MM.1S (cell line): ENCODE results near the gene ITPA.

Experiments used
- DNase-seq: peaks from one replicate; pipeline ENCODE4 v3.0.0-alpha.2; 2015
- H2AFZ ChIP-seq: fragments of 300-600 bp; sonication (generic); 2 replicates; pipeline ENCODE4 v1.6.0; 2016; ENCODE audit warnings: antibody characterized with exemption, low read length
- H3F3A ChIP-seq: fragments of 300-600 bp; sonication (generic); 2 replicates; pipeline ENCODE4 v1.6.1; 2016; ENCODE audit warnings: mild to moderate bottlenecking, antibody characterized with exemption, low read length, moderate library complexity, mixed read lengths; ENCODE audit not compliant: insufficient read depth
- H3K27ac ChIP-seq: fragments of 300-600 bp; sonication (generic); 2 replicates; pipeline ENCODE4 v1.5.1; 2016; ENCODE audit warnings: mild to moderate bottlenecking, low read length
- H3K27me3 ChIP-seq: fragments of 300-600 bp; sonication (generic); replicated peaks from 2 replicates; pipeline ENCODE4 v1.6.0; 2016; ENCODE audit warnings: low read length; ENCODE audit not compliant: insufficient read depth
- H3K36me3 ChIP-seq: fragments of 300-600 bp; sonication (generic); replicated peaks from 2 replicates; pipeline ENCODE4 v1.6.1; 2016; ENCODE audit warnings: mild to moderate bottlenecking, low read length, mixed read lengths; ENCODE audit not compliant: insufficient read depth
- H3K4me1 ChIP-seq: fragments of 300-600 bp; sonication (generic); 2 replicates; pipeline ENCODE4 v1.6.1; 2016; ENCODE audit warnings: low read length, mixed read lengths
- H3K4me2 ChIP-seq: fragments of 300-600 bp; sonication (generic); 2 replicates; pipeline ENCODE4 v1.6.0; 2016; ENCODE audit warnings: low read depth, low read length
- H3K4me3 ChIP-seq: fragments of 300-600 bp; sonication (generic); 2 replicates; pipeline ENCODE4 v1.5.1; 2016; ENCODE audit warnings: low read length, mixed read lengths
- H3K79me2 ChIP-seq: fragments of 300-600 bp; sonication (generic); 2 replicates; pipeline ENCODE4 v1.6.1; 2016; ENCODE audit warnings: mixed run types, low read length, mixed read lengths
- H3K9ac ChIP-seq: fragments of 300-600 bp; sonication (generic); 2 replicates; pipeline ENCODE4 v1.6.1; 2016; ENCODE audit warnings: low read length, mixed read lengths
- H3K9me2 ChIP-seq: fragments of 300-600 bp; sonication (generic); replicated peaks from 2 replicates; pipeline ENCODE4 v1.6.1; 2016; ENCODE audit warnings: mild to moderate bottlenecking, low read length, mixed read lengths; ENCODE audit not compliant: insufficient read depth
- H3K9me3 ChIP-seq: fragments of 300-600 bp; sonication (generic); replicated peaks from 2 replicates; pipeline ENCODE4 v1.6.1; 2016; ENCODE audit warnings: mild to moderate bottlenecking, low read length, mixed read lengths; ENCODE audit not compliant: insufficient read depth
- H4K20me1 ChIP-seq: fragments of 300-600 bp; sonication (generic); 2 replicates; pipeline ENCODE4 v1.6.1; 2016; ENCODE audit warnings: mild to moderate bottlenecking, low read length, moderate library complexity, mixed read lengths; ENCODE audit not compliant: insufficient read depth
- CTCF ChIP-seq: fragments of 300-600 bp; sonication (generic); IDR thresholded peaks from 2 replicates; pipeline ENCODE4 v1.5.1; 2016; ENCODE audit warnings: antibody characterized with exemption, low read length, mixed read lengths
- EZH2 ChIP-seq: fragments of 300-600 bp; sonication (generic); optimal IDR thresholded peaks from 2 replicates; pipeline ENCODE3; 2017; ENCODE audit warnings: low read depth, mild to moderate bottlenecking, antibody characterized with exemption, low read length, mixed read lengths
- EZH2phosphoT487 ChIP-seq: fragments of 300-600 bp; sonication (generic); IDR thresholded peaks from 2 replicates; pipeline ENCODE4 v1.6.1; 2018; ENCODE audit warnings: antibody characterized with exemption, low read length

The ITPA gene

GRCh38 chr20:3164763-3165410 is 44.4 kb upstream of the ITPA start:
- TF ChIP-seq EZH2 (no peak), CTCF (no peak), EZH2phosphoT487 (no peak)
- peaks cover 27% of the 10 kb centered on the region for H3K27me3 ChIP-seq
- no peak overlapping the region for H3K27ac ChIP-seq
- H3K9me3 ChIP-seq = no peaks in the 10 kb centered on the region
- H3K9ac ChIP-seq = no peak overlapping the region
- no peaks in the 10 kb centered on the region for H3K36me3 ChIP-seq
- H4K20me1 ChIP-seq = no peaks in the 10 kb centered on the region
- H3K9me2 ChIP-seq = no peaks in the 10 kb centered on the region
- H3K4me2 ChIP-seq = no peak overlapping the region
- no peak for DNase-seq
- H2AFZ ChIP-seq = no peak overlapping the region
- H3K4me3 ChIP-seq = no peak overlapping the region
- H3K4me1 ChIP-seq = no peaks in the 10 kb centered on the region
- peaks cover under 1% of the 10 kb centered on the region; the same call in 1 of the 2 replicates for H3K79me2 ChIP-seq
- H3F3A ChIP-seq = 0 out of 2 replicates have a peak, but pooled peaks cover 5% of the 10 kb centered on the region

DNA sequence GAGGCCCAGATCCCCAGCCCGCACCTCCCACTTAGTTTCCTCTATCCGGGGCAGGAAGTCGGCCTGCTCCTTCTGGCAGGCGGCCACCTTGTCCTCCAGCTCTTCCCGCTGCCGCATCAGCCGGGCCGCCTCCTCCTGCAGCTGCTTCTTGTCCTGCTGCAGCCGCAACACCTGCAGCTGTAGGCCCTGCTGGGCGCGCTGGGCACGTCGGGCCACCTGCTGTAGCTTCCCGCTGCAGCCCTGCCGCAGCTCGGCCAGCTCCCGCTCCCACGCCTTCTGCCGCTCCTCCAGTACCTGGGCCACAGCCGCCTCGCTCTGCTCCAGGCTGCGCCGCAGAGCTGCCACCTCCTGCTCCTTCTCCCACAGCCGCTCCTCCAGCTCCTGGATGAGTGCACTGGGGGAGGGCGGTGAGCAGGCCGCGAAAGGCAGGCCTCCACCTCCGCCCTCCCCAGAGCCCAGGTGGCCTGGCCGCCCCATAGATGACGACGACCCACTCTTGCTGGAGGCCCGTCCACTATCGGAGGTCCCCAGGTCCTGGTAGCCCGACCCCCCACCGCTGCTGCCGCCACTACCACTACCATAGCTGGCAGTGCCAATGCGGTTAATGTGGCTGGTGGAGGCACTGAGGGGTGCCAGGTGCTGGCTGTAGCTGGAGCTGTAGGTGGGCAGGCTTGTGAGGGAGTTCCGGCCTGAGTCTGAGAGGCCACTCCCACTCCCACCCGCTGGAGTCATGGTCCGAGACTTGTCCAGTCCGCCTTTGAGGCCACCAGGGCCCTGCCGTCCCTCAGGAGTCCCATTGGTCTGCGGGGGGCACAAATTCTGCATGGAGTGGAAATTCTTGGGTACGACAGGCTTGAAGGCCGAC is 43.6 kb upstream of the ITPA start:
- no peaks in the 10 kb centered on the region for H3F3A ChIP-seq
- no peaks in the 10 kb centered on the region for H3K36me3 ChIP-seq
- H3K9ac ChIP-seq = no peak overlapping the region
- H3K27me3 ChIP-seq = peaks cover 30% of the 10 kb centered on the region
- H2AFZ ChIP-seq = no peak overlapping the region
- no peaks in the 10 kb centered on the region for H3K4me1 ChIP-seq
- H3K9me2 ChIP-seq = no peaks in the 10 kb centered on the region
- H3K79me2 ChIP-seq = no peaks in the 10 kb centered on the region
- TF ChIP-seq CTCF (no peak), EZH2 (no peak), EZH2phosphoT487 (no peak)
- H3K4me3 ChIP-seq = no peak overlapping the region
- DNase-seq = no peak
- no peak overlapping the region for H3K27ac ChIP-seq
- no peaks in the 10 kb centered on the region for H3K9me3 ChIP-seq
- H3K4me2 ChIP-seq = no peak overlapping the region
- H4K20me1 ChIP-seq = no peaks in the 10 kb centered on the region

- H2AFZ ChIP-seq = no peak overlapping the region
- H3K9me3 ChIP-seq = no peaks in the 10 kb centered on the region
- H3K27me3 ChIP-seq = peaks cover 37% of the 10 kb centered on the region
- no peaks in the 10 kb centered on the region for H3K4me1 ChIP-seq
- no peak overlapping the region for H3K9ac ChIP-seq
- no peak for DNase-seq
- no peaks in the 10 kb centered on the region for H4K20me1 ChIP-seq
- H3K79me2 ChIP-seq = no peaks in the 10 kb centered on the region
- no peaks in the 10 kb centered on the region for H3K36me3 ChIP-seq
- no peak overlapping the region for H3K4me3 ChIP-seq
- no peak overlapping the region for H3K27ac ChIP-seq
- H3F3A ChIP-seq = no peaks in the 10 kb centered on the region
- no peaks in the 10 kb centered on the region for H3K9me2 ChIP-seq
- H3K4me2 ChIP-seq = no peak overlapping the region
- no peak for TF ChIP-seq EZH2phosphoT487
These were observed 42.9 kb upstream of the ITPA start for GRCh38 chr20:3166338-3166912.
